NCI-H460 (cell line): ENCODE measurements around the gene ENTHD1. TPM values are rescaled to one million over a fixed set of nuclear protein-coding genes. Genes with fewer than 3 reads are reported as not detected.
A peak's percentile ranks its signal among the peaks of the same experiment; 100 is the strongest.

Experiments
- DNase-seq: peaks from one replicate; pipeline ENCODE4 v3.0.0-alpha.2; 2016; ENCODE audit warnings: low read depth; ENCODE audit errors: extremely low read depth
- total RNA-seq: library from RNA; depleted of rRNA; stranded (reverse); fragments of >200 nt; shearing (Covaris generic); gene quantifications from 2 replicates; pipeline ENCODE4 v1.2.3, GENCODE V29; 2014

The ENTHD1 gene
- total RNA-seq, 1 experiment from 2014 or later, result not detected

DNA sequence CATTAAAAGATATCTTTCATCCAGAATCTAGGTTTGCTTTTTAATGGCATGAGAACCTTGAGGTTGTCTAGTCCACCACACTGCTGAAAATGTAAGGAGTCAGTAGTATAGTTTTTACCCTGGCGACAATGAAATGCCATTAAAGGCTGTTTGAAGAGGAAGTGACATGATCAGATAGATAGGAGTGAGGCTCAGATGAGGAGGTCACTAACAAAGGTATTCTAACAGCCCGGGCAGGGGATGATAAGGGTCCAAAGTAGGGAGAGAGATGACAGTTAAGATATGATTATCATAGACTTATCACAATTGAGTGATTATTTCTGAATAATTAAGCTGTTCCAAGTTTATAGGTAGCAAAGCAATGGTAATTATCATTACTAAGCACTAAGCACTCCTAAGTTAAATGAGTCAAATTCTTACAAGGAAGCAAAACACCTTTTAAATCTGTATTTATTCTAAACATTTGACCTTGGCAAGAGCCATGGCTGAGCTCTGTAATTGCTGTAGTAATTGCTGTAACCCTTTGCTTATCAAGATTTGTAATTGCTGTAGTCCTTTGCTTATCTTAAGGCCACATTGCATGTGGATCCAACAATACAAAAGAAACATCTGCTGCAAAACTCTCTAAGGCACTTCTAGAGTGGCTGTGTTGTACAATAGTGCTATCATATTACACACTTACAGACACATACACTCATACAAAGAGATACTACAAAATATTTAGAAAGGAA lies 92.6 kb downstream of the ENTHD1 start:
- DNase-seq, result no peak

DNA sequence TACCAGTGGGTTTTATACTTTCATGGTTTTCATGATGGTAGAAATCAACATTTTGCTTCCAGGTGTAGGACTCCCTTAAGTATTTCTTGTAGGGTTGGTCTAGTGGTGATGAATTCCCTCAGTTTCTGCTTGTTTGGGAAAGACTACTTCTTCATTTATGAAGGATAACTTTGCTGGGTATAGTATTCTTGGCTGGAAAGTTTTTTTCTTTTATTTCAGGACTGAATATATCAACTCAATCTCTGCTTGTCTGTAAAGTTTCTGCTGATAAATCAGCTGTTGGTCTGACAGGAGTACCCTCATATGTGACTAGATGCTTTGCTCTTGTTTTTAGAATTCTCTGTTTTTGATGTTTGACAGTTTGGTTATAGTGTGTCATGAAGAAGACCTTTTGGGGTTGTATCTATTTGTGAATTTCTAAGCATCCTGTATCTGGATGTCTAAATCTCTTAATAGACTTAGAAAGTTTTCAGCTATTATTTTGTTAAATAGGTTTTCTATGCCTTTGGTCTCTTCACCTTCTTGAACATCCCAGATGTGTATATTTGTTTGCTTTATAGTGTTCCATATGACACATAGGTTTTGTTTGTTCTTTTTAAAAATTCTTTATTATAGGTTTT lies 95.9 kb downstream of the ENTHD1 start:
- DNase-seq, result no peak

DNA sequence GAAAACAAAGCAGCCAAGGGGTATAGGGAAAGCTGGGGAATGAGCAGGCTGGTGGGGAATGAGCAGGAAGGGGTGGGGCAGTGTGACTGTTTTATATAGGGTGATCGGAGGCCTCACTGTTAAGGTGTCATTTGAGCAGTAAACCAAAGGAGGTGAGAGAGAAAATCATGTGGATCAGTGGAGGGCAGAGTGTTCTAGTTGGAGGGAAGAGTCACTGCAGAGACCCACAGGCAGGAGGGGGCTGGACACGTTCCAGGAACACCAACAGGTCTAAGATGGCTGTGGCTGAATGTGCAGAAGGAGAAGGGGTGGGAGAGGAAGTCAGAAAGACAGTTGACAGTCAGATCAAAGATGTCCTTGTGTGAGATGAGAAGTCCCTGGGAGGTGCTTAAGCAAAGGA lies 103.8 kb downstream of the ENTHD1 start:
- no peak for DNase-seq

DNA sequence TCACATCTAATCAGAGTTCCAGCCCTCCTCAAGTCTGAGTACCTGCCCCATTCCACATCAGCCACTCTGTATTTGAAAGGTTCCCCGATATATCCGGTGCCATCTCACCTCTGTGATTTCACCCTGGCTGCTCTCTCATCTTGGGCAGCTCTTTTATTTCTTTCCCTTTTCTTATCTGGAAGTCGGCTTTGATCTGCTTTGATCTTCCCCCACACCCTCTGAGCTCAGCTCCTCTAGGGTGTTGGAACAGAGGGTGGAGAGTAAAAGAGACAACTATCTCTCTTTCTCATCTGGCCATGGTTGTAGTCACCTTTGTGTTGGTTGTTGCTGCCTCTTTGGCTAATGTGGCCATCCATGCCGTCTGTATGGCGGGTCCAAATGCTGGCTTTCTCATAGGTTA lies 108.3 kb downstream of the ENTHD1 start:
- DNase-seq, result no peak

DNA sequence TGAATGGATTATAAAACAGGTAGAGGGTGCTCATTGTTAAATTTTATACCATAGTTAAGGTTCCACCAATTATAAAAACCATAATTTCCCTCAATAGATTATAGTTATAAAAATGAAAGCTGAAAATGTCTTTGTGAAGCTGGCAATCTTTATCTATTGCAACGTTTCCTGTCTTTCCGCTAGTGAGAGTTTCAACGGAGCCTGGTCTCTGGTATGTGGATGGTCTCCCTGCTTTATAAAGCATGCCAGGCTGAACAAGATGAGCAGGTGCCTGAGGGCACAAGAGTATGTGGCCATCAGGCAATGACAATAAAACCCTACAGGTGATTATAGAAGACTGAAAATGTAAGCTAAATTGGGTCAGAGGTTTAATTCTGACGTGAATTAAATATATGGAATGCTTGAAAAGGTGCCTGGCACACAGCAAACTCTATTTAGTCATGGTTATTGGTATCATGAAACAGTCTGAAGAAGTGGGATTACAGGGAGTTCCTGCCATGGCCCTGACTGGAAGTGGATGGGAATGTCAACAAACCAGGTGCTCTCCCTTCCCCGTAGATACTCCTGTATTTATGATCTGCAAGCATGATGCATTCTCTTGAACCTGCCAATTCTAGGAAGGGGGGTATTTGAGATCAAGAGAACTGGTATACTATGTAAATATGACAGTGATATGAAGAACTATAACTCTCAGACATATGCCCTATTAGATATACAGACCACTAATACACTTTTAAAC lies 115.7 kb downstream of the ENTHD1 start:
- DNase-seq, result no peak

DNA sequence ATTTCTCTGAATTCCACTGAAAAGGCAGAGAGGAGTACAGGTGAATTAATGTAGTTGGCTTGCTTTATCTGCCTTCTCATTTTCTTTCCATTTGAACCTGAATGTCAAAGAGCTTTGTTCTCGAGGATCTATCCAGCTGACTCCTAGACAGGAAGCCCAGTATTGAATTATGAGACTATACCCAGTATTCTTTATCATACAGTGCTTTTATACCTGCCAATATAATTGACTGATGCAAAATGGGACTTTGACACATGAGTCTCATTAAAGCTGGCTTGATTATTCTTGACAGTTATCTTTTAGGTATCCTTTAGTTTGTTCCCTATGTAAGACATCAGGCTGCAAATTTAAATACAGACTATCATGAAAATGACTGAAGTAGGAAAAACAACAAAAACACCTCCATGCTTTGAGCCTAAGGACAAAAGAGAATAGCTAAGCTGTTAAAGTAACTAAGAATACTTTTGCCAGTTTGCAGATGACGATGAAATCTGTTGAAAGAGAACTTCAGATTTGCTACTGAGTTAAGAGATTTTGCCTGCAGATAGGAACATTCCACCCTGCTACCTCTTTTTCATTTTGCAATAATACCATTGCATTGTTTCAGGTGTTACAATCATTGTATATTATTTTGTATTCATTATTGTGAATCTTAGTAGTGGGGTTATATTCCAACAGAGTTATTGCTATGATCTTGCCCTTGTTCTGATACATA lies 117.1 kb downstream of the ENTHD1 start:
- no peak for DNase-seq

- no peak for DNase-seq
These were observed 119.5 kb downstream of the ENTHD1 start for GRCh38 chr22:39773976-39774539.

DNA sequence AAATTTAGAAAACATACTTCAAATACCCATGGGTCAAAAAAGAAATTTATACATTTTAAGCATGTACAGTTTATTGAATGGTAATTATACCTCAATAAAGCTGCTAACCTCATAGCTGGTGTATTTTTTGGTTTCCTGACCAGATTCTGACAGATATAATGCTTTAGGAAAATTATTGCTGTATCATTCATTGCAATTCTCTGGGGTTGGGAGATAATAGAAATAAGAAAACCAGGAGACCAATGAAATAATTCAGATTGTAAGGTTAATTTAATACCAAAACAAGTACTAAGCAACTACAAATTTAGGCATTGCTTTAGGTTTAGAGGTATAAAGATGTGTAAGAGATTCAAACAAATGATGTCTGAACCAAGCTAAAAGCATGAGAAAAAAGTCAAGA lies 120.1 kb downstream of the ENTHD1 start:
- DNase-seq, result no peak

GRCh38 chr22:39771486-39771885 lies 122.1 kb downstream of the ENTHD1 start:
- no peak for DNase-seq

- DNase-seq, result no peak
These were observed 127.9 kb downstream of the ENTHD1 start for GRCh38 chr22:39765661-39766060.

GRCh38 chr22:39765046-39765445 lies 128.5 kb downstream of the ENTHD1 start:
- DNase-seq, result no peak

- no peak for DNase-seq
These were observed 130.3 kb downstream of the ENTHD1 start for GRCh38 chr22:39763276-39763675.

- no peak for DNase-seq
These were observed 142.8 kb downstream of the ENTHD1 start for GRCh38 chr22:39750759-39751158.

DNA sequence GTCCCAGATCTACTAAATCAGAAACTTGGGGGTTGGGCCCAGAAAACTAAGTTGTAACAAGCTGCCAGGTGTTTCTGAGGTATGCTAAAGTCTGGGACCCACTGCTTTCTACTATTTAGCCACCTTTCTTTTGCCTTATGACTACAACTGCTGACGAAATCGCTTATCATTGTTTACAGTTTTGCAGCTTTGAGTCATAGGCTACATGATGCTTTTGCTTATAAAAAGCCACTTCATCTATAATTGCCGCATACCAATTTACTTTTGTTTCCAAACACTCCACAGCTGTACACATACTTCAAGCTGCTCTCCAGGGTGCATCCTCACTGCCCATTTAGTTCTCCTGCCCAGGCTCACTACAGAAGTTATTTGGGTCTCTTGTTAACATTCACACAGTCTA lies 144.7 kb downstream of the ENTHD1 start:
- peak; percentile 5 for DNase-seq

DNA sequence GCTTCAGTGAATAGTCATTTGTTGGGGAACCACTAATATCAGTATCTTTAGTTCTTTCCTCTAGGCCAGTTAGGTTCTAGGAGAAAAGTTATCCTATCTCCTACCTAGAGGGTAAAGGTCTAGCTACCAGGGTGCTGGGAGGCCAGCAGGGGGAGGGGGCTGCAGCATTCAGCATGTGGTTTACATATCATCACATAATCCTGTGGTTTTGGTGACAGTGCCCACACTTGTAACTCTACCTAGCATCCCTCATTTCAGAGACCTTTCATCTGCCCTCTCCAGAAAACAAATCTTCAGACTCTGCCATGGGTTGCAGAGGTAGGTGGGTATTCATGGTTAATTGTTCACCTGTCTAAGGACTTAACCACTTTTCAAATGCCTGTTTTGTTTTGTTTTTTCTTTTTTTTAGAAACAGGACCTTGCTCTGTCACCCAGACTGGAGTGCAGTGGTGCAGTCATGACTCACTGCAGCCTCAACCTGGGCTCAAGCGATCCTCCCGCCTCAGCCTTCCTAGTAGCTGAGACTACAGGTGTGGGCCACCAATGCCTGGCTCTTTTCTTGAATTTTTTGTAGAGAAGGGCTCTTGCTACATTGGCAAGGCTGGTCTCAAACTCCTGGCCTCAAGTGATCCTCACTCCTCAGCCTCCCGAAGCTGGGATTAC lies 146.8 kb downstream of the ENTHD1 start:
- no peak for DNase-seq

DNA sequence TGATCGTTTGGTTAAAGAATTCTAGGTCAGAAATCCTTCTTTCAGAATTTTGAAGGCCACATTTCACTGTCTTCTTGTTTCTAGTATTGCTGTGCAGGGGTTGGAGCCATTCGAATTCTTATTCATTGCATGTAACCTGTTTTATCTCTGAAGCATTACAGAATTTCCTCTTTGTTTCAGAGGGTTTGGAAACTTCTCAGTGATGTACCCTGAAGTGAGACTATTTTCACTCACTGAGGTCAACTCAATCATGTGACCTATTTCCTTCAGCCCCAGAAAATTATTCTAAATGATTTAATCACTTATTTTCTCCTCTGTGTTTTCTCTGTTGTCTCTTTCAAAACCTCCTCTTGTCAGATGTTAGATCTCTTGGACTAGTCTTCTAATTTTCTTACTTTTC lies 147.8 kb downstream of the ENTHD1 start:
- no peak for DNase-seq

DNA sequence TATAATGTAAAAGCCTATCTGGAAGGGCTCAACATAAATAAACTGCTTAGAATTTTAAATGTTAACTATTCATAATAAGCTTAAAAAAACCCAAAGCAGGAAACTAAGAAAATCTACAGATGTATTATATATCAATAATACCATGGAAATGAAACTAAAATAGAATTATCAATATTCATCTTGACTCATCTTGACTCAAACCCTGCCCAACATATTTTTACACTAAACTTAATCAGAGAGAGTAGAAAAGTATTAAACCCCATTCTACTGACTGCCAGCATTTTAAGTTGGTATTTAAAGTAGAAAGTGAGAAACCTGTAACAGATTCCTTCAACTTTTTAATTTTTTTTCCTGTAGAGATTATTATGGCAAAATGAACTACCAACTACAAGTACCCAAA lies 149.2 kb downstream of the ENTHD1 start:
- no peak for DNase-seq

GRCh38 chr22:39743935-39744334 lies 149.6 kb downstream of the ENTHD1 start:
- no peak for DNase-seq

GRCh38 chr22:39739338-39740027 lies 154.1 kb downstream of the ENTHD1 start:
- DNase-seq, result no peak

- no peak for DNase-seq
These were observed 154.8 kb downstream of the ENTHD1 start for GRCh38 chr22:39738746-39739145.
